22Rv1 (cell line): ENCODE results near the gene MFAP4.

Experiments
- ZFX ChIP-seq: fragments of 450-650 bp; IDR thresholded peaks from 2 replicates; pipeline ENCODE4 v1.6.1; 2017; ENCODE audit warnings: antibody characterized with exemption, borderline replicate concordance
- TF ChIP-seq, protein P1 (sequence below): fragments of 450-650 bp; IDR thresholded peaks from 2 replicates; pipeline ENCODE4 v1.5.1; 2017; ENCODE audit warnings: mild to moderate bottlenecking

DNA sequence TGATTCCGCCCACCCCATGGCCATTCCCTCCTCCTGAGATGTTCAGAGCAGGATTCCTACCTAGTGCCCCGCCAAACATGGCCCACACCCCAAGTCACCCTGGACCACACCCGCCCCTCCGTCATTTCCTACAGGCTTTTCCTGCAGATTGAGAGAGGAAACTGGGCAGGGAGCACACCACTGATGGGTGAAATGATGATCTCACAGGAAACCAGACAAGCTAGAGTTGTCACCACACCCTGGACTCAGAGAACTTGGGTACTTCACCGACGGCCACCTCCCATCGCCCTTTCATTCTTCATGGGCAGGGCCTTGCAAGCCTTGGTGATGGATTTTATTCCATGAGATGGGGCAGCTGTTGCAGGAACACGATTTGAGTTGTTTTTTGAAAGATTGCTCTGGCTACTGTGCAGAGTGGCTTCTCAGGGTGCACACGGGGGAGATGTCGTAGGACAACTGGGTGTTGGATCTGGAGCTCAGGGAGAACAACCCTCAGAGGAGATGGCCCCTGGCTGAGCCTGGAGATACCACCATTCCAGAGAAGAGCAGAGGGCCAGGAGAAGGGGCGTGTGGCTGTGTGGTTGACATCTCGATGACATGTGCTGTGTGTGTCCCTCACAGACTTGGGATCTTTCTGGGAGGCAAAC is 17.0 kb downstream of the MFAP4 start:
- TF ChIP-seq, protein P1, sequence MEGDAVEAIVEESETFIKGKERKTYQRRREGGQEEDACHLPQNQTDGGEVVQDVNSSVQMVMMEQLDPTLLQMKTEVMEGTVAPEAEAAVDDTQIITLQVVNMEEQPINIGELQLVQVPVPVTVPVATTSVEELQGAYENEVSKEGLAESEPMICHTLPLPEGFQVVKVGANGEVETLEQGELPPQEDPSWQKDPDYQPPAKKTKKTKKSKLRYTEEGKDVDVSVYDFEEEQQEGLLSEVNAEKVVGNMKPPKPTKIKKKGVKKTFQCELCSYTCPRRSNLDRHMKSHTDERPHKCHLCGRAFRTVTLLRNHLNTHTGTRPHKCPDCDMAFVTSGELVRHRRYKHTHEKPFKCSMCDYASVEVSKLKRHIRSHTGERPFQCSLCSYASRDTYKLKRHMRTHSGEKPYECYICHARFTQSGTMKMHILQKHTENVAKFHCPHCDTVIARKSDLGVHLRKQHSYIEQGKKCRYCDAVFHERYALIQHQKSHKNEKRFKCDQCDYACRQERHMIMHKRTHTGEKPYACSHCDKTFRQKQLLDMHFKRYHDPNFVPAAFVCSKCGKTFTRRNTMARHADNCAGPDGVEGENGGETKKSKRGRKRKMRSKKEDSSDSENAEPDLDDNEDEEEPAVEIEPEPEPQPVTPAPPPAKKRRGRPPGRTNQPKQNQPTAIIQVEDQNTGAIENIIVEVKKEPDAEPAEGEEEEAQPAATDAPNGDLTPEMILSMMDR: no peak
- no peak for TF ChIP-seq ZFX
